Measurements from ENCODE around the gene CNIH2. TPM values are rescaled to one million over a fixed set of nuclear protein-coding genes. Genes with fewer than 3 reads are reported as not detected.

The CNIH2 gene
- total and polyA plus RNA-seq, 2 of the 13 experiments (the other 11 are each of a cell fraction or from before 2014, with no cell fraction given), result 0.60 to 0.69 TPM

GRCh38 chr11:66259225-66259624 lies 18.8 kb upstream of the CNIH2 start:
- Histone ChIP-seq H4K20me1 (ENCODE audit: insufficient read depth, low read length) (peaks cover 1% of the 10 kb centered on the region; the same call in 1 of the 2 replicates), H3K4me2 (ENCODE audit: low read depth, low read length) (no peak overlapping the region), H2AFZ (ENCODE audit: low read length) (no peak overlapping the region), H3K36me3 (replicated peaks in 1 of 2; ENCODE audit: control insufficient read depth in 1 of 2, insufficient read depth in 2 of 2, low read length in 2 of 2) (peaks cover 4 to 5% of the 10 kb centered on the region in 2 experiments; a peak in 2 of 5 replicates), H3K27me3 (ENCODE audit: control insufficient read depth in 1 of 2, insufficient read depth in 2 of 2, low read length in 2 of 2) (no peaks in the 10 kb centered on the region; a peak in 1 of 5 replicates), H3K4me1 (ENCODE audit: insufficient read depth, low read length) (peaks cover 18% of the 10 kb centered on the region), H3K9me3 (ENCODE audit: low read length) (no peaks in the 10 kb centered on the region), H3K79me2 (ENCODE audit: insufficient read depth, low read length) (peaks cover 2% of the 10 kb centered on the region), H3K4me3 (replicated peaks in 1 of 3; ENCODE audit: insufficient read depth in 1 of 3, low read depth in 2 of 3, low read length in 3 of 3) (no peak overlapping the region), H3K9ac (ENCODE audit: insufficient read depth, low read depth, low read length) (no peak overlapping the region), H3K27ac (ENCODE audit: extremely low read length, insufficient read depth, low read length) (no peak overlapping the region)
- intact Hi-C loops (cut with micrococcal nuclease; ENCODE audit: unreplicated experiment) (no loop called here), in situ Hi-C loops (cut with HindIII; ENCODE audit: extremely low pct_ligation_motif_present, low pct_unique_long_range_greater_than_20kb) (no loop called here)
- ATAC-seq, result no peak
- CTCF ChIA-PET (ENCODE audit: low intra/inter-chr PET ratio, low total read pairs), result no interaction called here
- FAIRE-seq, result no peak
- DNase-seq (ENCODE audit: low spot score), result no peak
- BruUV-seq (replicated peaks), result no TSS peak
- no peak for TF ChIP-seq MTF1 (CRISPR knock-in tag; IDR thresholded peaks at IDR 0.05)
- TF ChIP-seq, protein P1, sequence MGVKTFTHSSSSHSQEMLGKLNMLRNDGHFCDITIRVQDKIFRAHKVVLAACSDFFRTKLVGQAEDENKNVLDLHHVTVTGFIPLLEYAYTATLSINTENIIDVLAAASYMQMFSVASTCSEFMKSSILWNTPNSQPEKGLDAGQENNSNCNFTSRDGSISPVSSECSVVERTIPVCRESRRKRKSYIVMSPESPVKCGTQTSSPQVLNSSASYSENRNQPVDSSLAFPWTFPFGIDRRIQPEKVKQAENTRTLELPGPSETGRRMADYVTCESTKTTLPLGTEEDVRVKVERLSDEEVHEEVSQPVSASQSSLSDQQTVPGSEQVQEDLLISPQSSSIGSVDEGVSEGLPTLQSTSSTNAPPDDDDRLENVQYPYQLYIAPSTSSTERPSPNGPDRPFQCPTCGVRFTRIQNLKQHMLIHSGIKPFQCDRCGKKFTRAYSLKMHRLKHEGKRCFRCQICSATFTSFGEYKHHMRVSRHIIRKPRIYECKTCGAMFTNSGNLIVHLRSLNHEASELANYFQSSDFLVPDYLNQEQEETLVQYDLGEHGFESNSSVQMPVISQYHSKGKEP (CRISPR knock-in tag; IDR thresholded peaks at IDR 0.05), result no peak
- TF ChIP-seq ZNF142 (CRISPR knock-in tag; IDR thresholded peaks at IDR 0.05), result no peak
- TF ChIP-seq ZFAT (CRISPR knock-in tag; conservative IDR thresholded peaks at IDR 0.05), result no peak
- no peak for TF ChIP-seq RBFOX2 (IDR thresholded peaks at IDR 0.05; ENCODE audit: low read depth, low read length)
- no peak for TF ChIP-seq ZFP1 (CRISPR knock-in tag; IDR thresholded peaks at IDR 0.05)
- TF ChIP-seq AGO1 (IDR thresholded peaks at IDR 0.05; ENCODE audit: low read depth, low read length, poor library complexity, severe bottlenecking), result no peak
- TF ChIP-seq SKI (IDR thresholded peaks at IDR 0.05; ENCODE audit: partially characterized antibody), result no peak
- no peak for TF ChIP-seq CTCF (CRISPR knock-in tag; IDR thresholded peaks at IDR 0.05)
- POLR2A ChIA-PET, result interaction anchor here (0.9 kb wide), 1 partner anchor 607 kb away, joined by 3 read pairs; no protein-coding TSS in a partner anchor
- WGBS (ENCODE audit: low lambda C conversion rate), result 97% methylated on average over 2 of the region's 2 CpGs

All from HepG2 (cell line).